ENCODE data around the gene SF3B5. TPM values are rescaled to one million over a fixed set of nuclear protein-coding genes. Genes with fewer than 3 reads are reported as not detected.

SF3B5 gene
- total and polyA plus RNA-seq, 12 donors = 84.2 to 333 (median 120) TPM

DNA sequence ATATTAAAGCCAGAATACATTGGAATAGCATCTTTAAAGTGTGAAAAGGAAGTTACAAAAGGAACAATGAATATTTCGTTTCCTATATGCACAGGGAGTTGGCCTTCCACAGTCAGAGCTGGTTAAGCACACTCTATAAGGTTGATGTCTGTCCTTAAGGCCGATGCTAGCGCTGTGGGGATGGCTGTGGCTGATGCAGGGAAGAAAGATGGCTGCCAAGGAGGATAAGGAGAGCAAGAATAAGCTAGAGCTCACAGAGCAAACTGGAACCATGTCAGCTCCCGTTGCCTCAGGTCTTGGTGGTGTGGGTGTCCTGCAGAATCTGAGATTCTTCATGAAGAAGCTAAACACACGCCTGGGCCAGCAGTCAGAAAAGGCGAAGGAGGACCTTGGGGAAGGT, 34.1 kb upstream of the SF3B5 start:
- DNase-seq = no peak
- ATAC-seq = no peak
- Histone ChIP-seq H3K36me3 (no peaks in the 10 kb centered on the region), H3K4me1 (no peaks in the 10 kb centered on the region), H3K27me3 (peaks cover 0 to 5% (median 0%) of the 10 kb centered on the region in 7 donors), H3K27ac (no peak overlapping the region), H3K4me3 (no peak overlapping the region), H3K9me3 (no peaks in the 10 kb centered on the region)
- intact Hi-C loops (cut with DNase I) = no loop called here
- WGBS, 2 donors = 86 to 88% methylated on average over 6 of the region's 6 CpGs
- TF ChIP-seq, protein P1, sequence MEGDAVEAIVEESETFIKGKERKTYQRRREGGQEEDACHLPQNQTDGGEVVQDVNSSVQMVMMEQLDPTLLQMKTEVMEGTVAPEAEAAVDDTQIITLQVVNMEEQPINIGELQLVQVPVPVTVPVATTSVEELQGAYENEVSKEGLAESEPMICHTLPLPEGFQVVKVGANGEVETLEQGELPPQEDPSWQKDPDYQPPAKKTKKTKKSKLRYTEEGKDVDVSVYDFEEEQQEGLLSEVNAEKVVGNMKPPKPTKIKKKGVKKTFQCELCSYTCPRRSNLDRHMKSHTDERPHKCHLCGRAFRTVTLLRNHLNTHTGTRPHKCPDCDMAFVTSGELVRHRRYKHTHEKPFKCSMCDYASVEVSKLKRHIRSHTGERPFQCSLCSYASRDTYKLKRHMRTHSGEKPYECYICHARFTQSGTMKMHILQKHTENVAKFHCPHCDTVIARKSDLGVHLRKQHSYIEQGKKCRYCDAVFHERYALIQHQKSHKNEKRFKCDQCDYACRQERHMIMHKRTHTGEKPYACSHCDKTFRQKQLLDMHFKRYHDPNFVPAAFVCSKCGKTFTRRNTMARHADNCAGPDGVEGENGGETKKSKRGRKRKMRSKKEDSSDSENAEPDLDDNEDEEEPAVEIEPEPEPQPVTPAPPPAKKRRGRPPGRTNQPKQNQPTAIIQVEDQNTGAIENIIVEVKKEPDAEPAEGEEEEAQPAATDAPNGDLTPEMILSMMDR (IDR thresholded peaks at IDR 0.05) = no peak

DNA sequence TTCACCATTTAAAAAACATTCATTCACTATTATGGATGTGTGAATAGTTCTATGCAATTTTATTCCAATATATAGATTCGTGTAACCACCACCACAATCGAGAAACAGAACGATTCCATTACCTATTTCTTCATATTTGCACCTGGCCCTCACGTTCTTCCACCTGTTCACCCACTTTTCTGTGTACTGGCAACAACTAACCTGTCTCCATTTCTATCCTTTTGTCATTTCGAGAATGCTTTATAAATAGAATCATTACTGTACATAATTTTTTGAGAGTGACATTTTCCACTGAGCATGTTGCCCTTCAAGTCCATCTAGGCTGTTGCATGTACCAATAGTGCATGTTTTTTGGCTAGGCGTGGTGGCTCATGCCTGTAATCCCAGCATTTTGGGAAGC, 31.7 kb upstream of the SF3B5 start:
- DNase-seq (no peak), ATAC-seq (no peak)
- no peaks in the 10 kb centered on the region for H3K9me3 ChIP-seq
- 83 to 84% methylated on average over 6 of the region's 6 CpGs for whole genome bisulfite sequencing, 2 donors
- intact Hi-C loops (cut with DNase I) = no loop called here
- H3K27ac ChIP-seq = no peak overlapping the region
- TF ChIP-seq, protein P1 (IDR thresholded peaks at IDR 0.05) = no peak
- no peak overlapping the region for H3K4me3 ChIP-seq
- peaks cover 0 to 5% (median 0%) of the 10 kb centered on the region in 7 donors for H3K27me3 ChIP-seq
- H3K4me1 ChIP-seq = peaks cover 0 to 11% (median 0%) of the 10 kb centered on the region in 9 donors
- no peaks in the 10 kb centered on the region for H3K36me3 ChIP-seq

DNA sequence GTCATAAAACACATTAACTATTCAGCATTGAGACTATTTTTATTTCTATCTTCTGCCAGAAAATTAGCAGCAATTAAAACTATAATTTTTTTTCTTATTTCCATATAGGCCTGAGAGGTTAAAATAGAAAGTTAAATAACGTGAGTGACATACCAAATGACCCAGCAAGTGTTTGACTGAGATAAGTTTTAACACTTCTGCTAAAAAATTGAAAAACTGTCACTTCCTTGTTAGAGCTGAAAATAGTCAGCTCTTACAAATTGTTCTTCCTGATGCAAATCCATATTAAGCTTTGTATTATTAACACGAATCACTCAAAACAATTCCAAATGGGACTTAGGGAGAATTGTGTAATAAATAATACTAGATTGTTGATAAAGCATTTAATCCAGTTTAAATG, 28.5 kb upstream of the SF3B5 start:
- H3K27ac ChIP-seq = no peak overlapping the region
- no peaks in the 10 kb centered on the region for H3K9me3 ChIP-seq
- H3K4me3 ChIP-seq = no peak overlapping the region
- no peak for ATAC-seq
- intact Hi-C loops (cut with DNase I) = no loop called here
- WGBS, 2 donors = 51 to 69% methylated on average over 2 of the region's 2 CpGs
- TF ChIP-seq, protein P1 (IDR thresholded peaks at IDR 0.05) = no peak
- H3K27me3 ChIP-seq = peaks cover 0 to 5% (median 0%) of the 10 kb centered on the region in 7 donors
- no peak for DNase-seq
- peaks cover 0 to 11% (median 0%) of the 10 kb centered on the region in 9 donors for H3K4me1 ChIP-seq
- H3K36me3 ChIP-seq = no peaks in the 10 kb centered on the region

DNA sequence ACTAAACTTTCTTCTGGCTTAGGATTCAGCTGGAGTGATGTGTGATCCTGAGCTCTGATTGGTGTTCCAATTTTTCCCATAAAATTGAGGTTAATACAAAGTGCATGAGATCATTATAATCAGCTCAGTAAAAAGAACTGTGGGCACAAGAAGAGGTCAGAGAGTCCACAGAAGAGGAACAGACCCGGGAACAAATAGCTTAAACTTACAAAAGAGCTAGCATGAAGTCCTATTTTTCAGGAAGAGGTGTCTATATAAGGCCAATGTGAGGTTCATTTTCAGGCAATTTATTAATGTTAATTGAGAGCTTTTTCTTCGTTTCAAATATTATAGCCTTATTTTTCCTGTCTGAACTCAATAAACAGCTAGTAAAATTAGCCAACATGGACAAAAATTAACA, 28.0 kb upstream of the SF3B5 start:
- H3K27ac ChIP-seq = no peak overlapping the region
- peaks cover 0 to 2% (median 0%) of the 10 kb centered on the region in 7 donors for H3K27me3 ChIP-seq
- H3K4me3 ChIP-seq = no peak overlapping the region
- WGBS, 2 donors = 65 to 73% methylated on average over 2 of the region's 2 CpGs
- H3K4me1 ChIP-seq = peaks cover 0 to 11% (median 0%) of the 10 kb centered on the region in 9 donors
- intact Hi-C loops (cut with DNase I) = no loop called here
- DNase-seq (no peak), ATAC-seq (no peak)
- TF ChIP-seq, protein P1 (IDR thresholded peaks at IDR 0.05) = no peak
- H3K36me3 ChIP-seq = no peaks in the 10 kb centered on the region
- H3K9me3 ChIP-seq = no peaks in the 10 kb centered on the region
